ENCODE data around the gene BRD7.

DNA sequence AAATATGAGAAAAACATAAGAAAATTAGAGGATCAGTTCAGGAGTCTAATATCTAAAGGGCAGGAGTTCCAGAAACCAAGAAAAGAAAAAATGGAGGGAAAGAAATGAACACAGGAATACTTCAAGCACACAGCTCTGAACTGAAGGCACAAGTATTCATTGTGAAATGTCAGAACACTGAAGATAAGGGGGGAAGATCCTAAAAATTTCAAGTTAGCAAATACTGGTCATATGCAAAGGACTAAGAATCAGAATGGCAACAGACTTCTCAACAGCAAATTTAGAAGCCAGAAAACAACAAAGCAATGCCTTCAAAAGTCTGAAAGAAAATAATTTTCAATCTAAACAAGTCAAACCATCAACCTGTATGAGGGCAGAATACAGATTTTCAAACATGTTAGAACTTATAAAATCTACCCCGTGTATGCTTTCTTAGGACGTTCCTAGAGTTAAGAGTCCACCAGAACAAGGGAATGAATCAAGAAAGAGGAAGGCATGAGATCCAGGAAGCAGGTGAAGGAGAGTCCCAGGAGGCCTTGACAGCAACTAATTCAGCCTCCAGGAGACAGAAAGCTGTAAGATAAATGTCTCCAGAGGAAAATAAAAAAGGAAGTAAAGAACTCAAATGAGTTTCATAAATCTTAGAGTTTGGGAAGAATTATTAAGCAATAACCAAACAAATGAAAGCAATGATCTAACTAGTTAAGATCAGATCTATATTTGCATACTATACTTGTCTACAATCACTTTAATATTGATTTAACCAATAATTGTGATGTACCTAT lies 2.8 kb downstream of the BRD7 start:
- TF ChIP-seq, protein P1, sequence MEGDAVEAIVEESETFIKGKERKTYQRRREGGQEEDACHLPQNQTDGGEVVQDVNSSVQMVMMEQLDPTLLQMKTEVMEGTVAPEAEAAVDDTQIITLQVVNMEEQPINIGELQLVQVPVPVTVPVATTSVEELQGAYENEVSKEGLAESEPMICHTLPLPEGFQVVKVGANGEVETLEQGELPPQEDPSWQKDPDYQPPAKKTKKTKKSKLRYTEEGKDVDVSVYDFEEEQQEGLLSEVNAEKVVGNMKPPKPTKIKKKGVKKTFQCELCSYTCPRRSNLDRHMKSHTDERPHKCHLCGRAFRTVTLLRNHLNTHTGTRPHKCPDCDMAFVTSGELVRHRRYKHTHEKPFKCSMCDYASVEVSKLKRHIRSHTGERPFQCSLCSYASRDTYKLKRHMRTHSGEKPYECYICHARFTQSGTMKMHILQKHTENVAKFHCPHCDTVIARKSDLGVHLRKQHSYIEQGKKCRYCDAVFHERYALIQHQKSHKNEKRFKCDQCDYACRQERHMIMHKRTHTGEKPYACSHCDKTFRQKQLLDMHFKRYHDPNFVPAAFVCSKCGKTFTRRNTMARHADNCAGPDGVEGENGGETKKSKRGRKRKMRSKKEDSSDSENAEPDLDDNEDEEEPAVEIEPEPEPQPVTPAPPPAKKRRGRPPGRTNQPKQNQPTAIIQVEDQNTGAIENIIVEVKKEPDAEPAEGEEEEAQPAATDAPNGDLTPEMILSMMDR (IDR thresholded peaks at IDR 0.05): no peak
- TF ChIP-seq POLR2A (IDR thresholded peaks at IDR 0.05): no peak

All from testis (tissue), 2 donors.